ENCODE measurements around the gene LMNTD2.
A peak's percentile ranks its signal among the peaks of the same experiment; 100 is the strongest.

LMNTD2 gene

GRCh38 chr11:560305-561147, at the start of gene LMNTD2, which contains the start of gene RASSF7:
LMNTD2 (minus strand) TSS chr11:560738; CDS start chr11:560716, 22 bp downstream.
RASSF7 (plus strand) TSS chr11:560970; CDS start chr11:561769, 799 bp downstream.
- DNase-seq (ENCODE audit: low read depth in 2 of 2), result peak; percentile 97

- no peak for DNase-seq (ENCODE audit: low read depth in 2 of 2)
These were observed 48.8 kb upstream of the LMNTD2 start for GRCh38 chr11:609341-609811.

- no peak for DNase-seq (ENCODE audit: low read depth in 2 of 2)
These were observed 48.3 kb upstream of the LMNTD2 start for GRCh38 chr11:608791-609251.

GRCh38 chr11:607971-608659, 47.6 kb upstream of the LMNTD2 start:
- DNase-seq (ENCODE audit: low read depth in 2 of 2), result no peak

- DNase-seq (ENCODE audit: low read depth in 2 of 2), result no peak
These were observed 46.7 kb upstream of the LMNTD2 start for GRCh38 chr11:607020-607780.

GRCh38 chr11:606245-606644, 45.7 kb upstream of the LMNTD2 start:
- no peak for DNase-seq (ENCODE audit: low read depth in 2 of 2)

GRCh38 chr11:605286-606129, 45.0 kb upstream of the LMNTD2 start:
- no peak for DNase-seq (ENCODE audit: low read depth in 2 of 2)

GRCh38 chr11:603154-603553, 42.6 kb upstream of the LMNTD2 start:
- DNase-seq (ENCODE audit: low read depth in 2 of 2), result no peak

GRCh38 chr11:601573-602245, 41.2 kb upstream of the LMNTD2 start:
- no peak for DNase-seq (ENCODE audit: low read depth in 2 of 2)

GRCh38 chr11:598005-598680, 37.6 kb upstream of the LMNTD2 start:
- DNase-seq (ENCODE audit: low read depth in 2 of 2), result no peak

GRCh38 chr11:597166-597725, 36.7 kb upstream of the LMNTD2 start:
- DNase-seq (ENCODE audit: low read depth in 2 of 2), result no peak

GRCh38 chr11:596374-596773, 35.8 kb upstream of the LMNTD2 start:
- no peak for DNase-seq (ENCODE audit: low read depth in 2 of 2)

- no peak for DNase-seq (ENCODE audit: low read depth in 2 of 2)
These were observed 34.9 kb upstream of the LMNTD2 start for GRCh38 chr11:595400-595799.

- no peak for DNase-seq (ENCODE audit: low read depth in 2 of 2)
These were observed 32.8 kb upstream of the LMNTD2 start for GRCh38 chr11:593347-593746.

GRCh38 chr11:592918-593317, 32.4 kb upstream of the LMNTD2 start:
- DNase-seq (ENCODE audit: low read depth in 2 of 2), result no peak

GRCh38 chr11:592501-592900, 32.0 kb upstream of the LMNTD2 start:
- no peak for DNase-seq (ENCODE audit: low read depth in 2 of 2)

- DNase-seq (ENCODE audit: low read depth in 2 of 2), result no peak
These were observed 30.5 kb upstream of the LMNTD2 start for GRCh38 chr11:590997-591396.

GRCh38 chr11:589798-590197, 29.3 kb upstream of the LMNTD2 start:
- no peak for DNase-seq (ENCODE audit: low read depth in 2 of 2)

GRCh38 chr11:587978-588380, 27.4 kb upstream of the LMNTD2 start:
- DNase-seq (ENCODE audit: low read depth in 2 of 2), result peak; percentile 42 to 55

GRCh38 chr11:587546-587945, 27.0 kb upstream of the LMNTD2 start:
- no peak for DNase-seq (ENCODE audit: low read depth in 2 of 2)
